Tibial nerve (tissue), 4 donors: ENCODE measurements around the gene SETD3. TPM values are rescaled to one million over a fixed set of nuclear protein-coding genes. Genes with fewer than 3 reads are reported as not detected.

Experiments
- DNase-seq, 2 donors: peaks; one replicate each; pipeline ENCODE4 v3.0.0-alpha.2; 2019; ENCODE audit warnings: low spot score in 2 of 2
- H3K27ac ChIP-seq, 4 donors: fragments of 200-600 bp; sonication (generic) in 3 of 4; one replicate each; pipeline ENCODE4 v1.5.1; 2017 to 2019; ENCODE audit warnings: mild to moderate bottlenecking in 1 of 4
- H3K27me3 ChIP-seq, 2 donors: fragments of 200-600 bp; sonication (generic) in 1 of 2; one replicate each; pipeline versions ENCODE4 v1.5.1 to v1.6.0; 2017 to 2019
- H3K36me3 ChIP-seq, 3 donors: fragments of 200-600 bp; sonication (generic); one replicate each; pipeline ENCODE4 v1.5.1; 2018 to 2019
- H3K4me1 ChIP-seq, 4 donors: fragments of 200-600 bp; sonication (generic) in 3 of 4; one replicate each; pipeline ENCODE4 v1.5.1; 2017 to 2019
- H3K4me3 ChIP-seq, 4 donors: fragments of 200-600 bp; sonication (generic) in 3 of 4; one replicate each; pipeline ENCODE4 v1.5.1; 2017 to 2019; ENCODE audit warnings: mild to moderate bottlenecking in 1 of 4, moderate library complexity in 1 of 4
- H3K9me3 ChIP-seq, 4 donors: fragments of 200-600 bp; sonication (generic) in 3 of 4; one replicate each; pipeline ENCODE4 v1.5.1; 2017 to 2019
- CTCF ChIP-seq, 5 experiments: fragments of 200-600 bp in 3 of 5; fragments of 450-650 bp in 2 of 5; sonication (generic) in 3 of 5; IDR thresholded peaks; one replicate each; pipeline ENCODE4 v1.5.1; 2016 to 2019; ENCODE audit warnings: antibody characterized with exemption in 5 of 5, mild to moderate bottlenecking in 3 of 5, moderate library complexity in 2 of 5
- EP300 ChIP-seq, 2 donors: sonication (generic); formaldehyde crosslinking; IDR thresholded peaks; one replicate each; pipeline ENCODE4 v1.6.1; 2017; ENCODE audit warnings: antibody characterized with exemption in 2 of 2, mild to moderate bottlenecking in 1 of 2
- POLR2A ChIP-seq, 2 donors: fragments of 450-650 bp; IDR thresholded peaks; one replicate each; pipeline ENCODE4 v1.6.1; 2017; ENCODE audit warnings: antibody characterized with exemption in 2 of 2, mild to moderate bottlenecking in 2 of 2, moderate library complexity in 2 of 2
- WGBS, 2 donors: methylation state at CpG; one replicate each; pipeline ENCODE4 v1.1.5; 2018; 5-methylcytosine and 5-hydroxymethylcytosine counted together
- total RNA-seq, 4 donors: library from RNA; depleted of rRNA; stranded (reverse); fragments of >200 nt; gene quantifications; one replicate each; pipeline ENCODE4 v1.1.0, GENCODE V29; 2016

The SETD3 gene
- total RNA-seq, 4 donors from 2014 or later: 63.3 to 118 (median 80.6) TPM

- H3K9me3 ChIP-seq: no peaks in the 10 kb centered on the region
- H3K27me3 ChIP-seq: no peaks in the 10 kb centered on the region
- no peak for DNase-seq
- no peak overlapping the region for H3K4me3 ChIP-seq
- no peak for TF ChIP-seq POLR2A (IDR thresholded peaks at IDR 0.05)
- no peak for TF ChIP-seq CTCF (IDR thresholded peaks at IDR 0.05)
- no peak for TF ChIP-seq EP300 (IDR thresholded peaks at IDR 0.05)
- no peaks in the 10 kb centered on the region for H3K36me3 ChIP-seq
- peaks cover 0 to 40% (median 9%) of the 10 kb centered on the region in 4 donors for H3K4me1 ChIP-seq
- H3K27ac ChIP-seq: peak overlapping the region in 2 of 4 donors; percentile 6 to 27
- 60 to 61% methylated on average over 5 to 14 of the region's 14 CpGs for WGBS, 2 donors
These were observed 42.5 kb upstream of the SETD3 start for GRCh38 chr14:99522934-99523703.

DNA sequence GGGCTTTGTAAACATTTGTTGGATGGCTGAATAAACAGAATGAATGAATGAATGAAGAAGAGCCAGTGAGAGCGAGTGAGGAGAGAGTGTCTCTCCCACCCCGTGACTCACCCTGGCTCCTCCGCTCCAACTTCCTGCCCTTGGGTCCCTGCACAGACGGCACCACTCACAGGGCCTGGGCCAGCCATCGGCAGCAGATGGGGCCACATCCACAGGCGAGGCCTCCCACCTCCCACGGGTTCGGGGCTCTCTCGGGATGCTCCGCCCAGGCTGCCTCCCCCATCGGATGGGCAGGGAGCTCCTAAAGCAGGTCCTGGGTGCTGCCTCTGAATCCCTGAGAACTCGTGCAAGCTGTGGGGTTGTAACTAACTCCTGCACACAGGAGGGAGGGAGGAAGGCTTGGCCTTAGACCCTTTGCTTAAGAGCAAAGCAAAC, 41.8 kb upstream of the SETD3 start:
- H3K9me3 ChIP-seq: no peaks in the 10 kb centered on the region
- H3K4me1 ChIP-seq: peaks cover 0 to 41% (median 9%) of the 10 kb centered on the region in 4 donors
- DNase-seq: no peak
- H3K27me3 ChIP-seq: no peaks in the 10 kb centered on the region
- no peak overlapping the region for H3K27ac ChIP-seq
- no peaks in the 10 kb centered on the region for H3K36me3 ChIP-seq
- WGBS, 2 donors: 21 to 33% methylated on average over 6 to 11 of the region's 12 CpGs
- no peak overlapping the region for H3K4me3 ChIP-seq
- no peak for TF ChIP-seq POLR2A (IDR thresholded peaks at IDR 0.05)

DNA sequence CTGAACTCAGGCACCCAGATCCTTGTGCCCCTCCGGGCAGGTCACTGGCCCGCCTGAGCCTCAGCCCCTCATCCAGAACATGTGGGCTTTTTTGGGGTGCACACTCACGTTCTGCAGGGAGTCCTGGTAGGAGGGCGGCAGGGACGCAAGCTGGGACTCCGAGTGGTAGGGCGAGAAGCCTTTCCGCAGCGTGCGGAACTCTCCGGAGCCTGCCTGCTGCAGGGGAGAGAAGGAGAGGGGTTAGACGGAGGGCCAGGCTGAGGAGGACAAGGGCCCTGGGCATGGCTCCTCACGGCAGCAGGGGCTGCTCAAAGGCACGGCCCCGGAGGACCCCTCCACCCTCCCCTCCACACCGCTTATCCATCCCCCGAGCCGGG, 41.4 kb upstream of the SETD3 start:
- Histone ChIP-seq H3K27ac (no peak overlapping the region), H3K4me3 (no peak overlapping the region), H3K27me3 (no peaks in the 10 kb centered on the region), H3K9me3 (no peaks in the 10 kb centered on the region), H3K36me3 (no peaks in the 10 kb centered on the region), H3K4me1 (peaks cover 0 to 41% (median 9%) of the 10 kb centered on the region in 4 donors)
- DNase-seq: no peak
- TF ChIP-seq CTCF (IDR thresholded peaks at IDR 0.05): no peak
- no peak for TF ChIP-seq EP300 (IDR thresholded peaks at IDR 0.05)
- TF ChIP-seq POLR2A (IDR thresholded peaks at IDR 0.05): no peak
- 73% methylated on average over 14 to 16 of the region's 18 CpGs for WGBS, 2 donors

GRCh38 chr14:99521176-99522024, 40.7 kb upstream of the SETD3 start:
- 85 to 88% methylated on average over 22 to 25 of the region's 25 CpGs for WGBS, 2 donors
- TF ChIP-seq EP300 (IDR thresholded peaks at IDR 0.05): no peak
- no peak for TF ChIP-seq CTCF (IDR thresholded peaks at IDR 0.05)
- DNase-seq: no peak
- no peaks in the 10 kb centered on the region for H3K27me3 ChIP-seq
- no peak overlapping the region for H3K4me3 ChIP-seq
- H3K36me3 ChIP-seq: no peaks in the 10 kb centered on the region
- H3K27ac ChIP-seq: no peak overlapping the region
- peaks cover 0 to 41% (median 9%) of the 10 kb centered on the region in 4 donors for H3K4me1 ChIP-seq
- H3K9me3 ChIP-seq: no peaks in the 10 kb centered on the region

DNA sequence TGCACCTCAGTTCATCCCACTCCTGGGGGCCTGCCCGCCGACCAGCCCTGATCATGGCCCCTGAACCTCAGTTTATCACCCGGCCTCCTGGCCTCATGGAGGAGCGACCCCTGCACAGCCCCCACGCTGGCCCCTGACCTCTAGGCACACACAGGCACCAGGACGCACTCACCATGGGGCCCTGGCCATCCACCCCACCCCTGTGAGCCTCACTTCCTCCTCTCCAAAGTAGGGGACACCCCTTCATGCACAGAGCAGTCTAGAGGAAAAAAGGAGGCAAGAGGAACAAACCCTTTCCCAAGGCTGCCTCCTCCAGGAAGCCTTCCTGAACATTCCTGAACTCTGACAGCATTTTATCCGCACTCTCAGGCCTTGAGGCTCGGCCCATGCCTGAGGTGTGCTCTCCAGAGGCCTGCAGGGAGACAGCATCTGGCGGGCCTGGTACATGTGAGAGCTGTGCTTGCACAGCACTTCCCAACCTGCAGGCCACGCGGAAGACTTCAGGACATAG, 40.0 kb upstream of the SETD3 start:
- Histone ChIP-seq H3K9me3 (no peaks in the 10 kb centered on the region), H3K4me3 (no peak overlapping the region), H3K27ac (no peak overlapping the region), H3K4me1 (peaks cover 0 to 41% (median 9%) of the 10 kb centered on the region in 4 donors), H3K27me3 (no peaks in the 10 kb centered on the region), H3K36me3 (peaks cover 0 to 5% (median 0%) of the 10 kb centered on the region in 3 donors)
- DNase-seq: no peak
- TF ChIP-seq CTCF (IDR thresholded peaks at IDR 0.05) (no peak), POLR2A (IDR thresholded peaks at IDR 0.05) (no peak), EP300 (IDR thresholded peaks at IDR 0.05) (no peak)
- WGBS, 2 donors: 87 to 92% methylated on average over 9 to 11 of the region's 11 CpGs
